Body of pancreas (tissue), 4 donors: ENCODE data around the gene GMCL1. TPM values are rescaled to one million over a fixed set of nuclear protein-coding genes. Genes with fewer than 3 reads are reported as not detected.
A peak's percentile ranks its signal among the peaks of the same experiment; 100 is the strongest.

Source experiments
- ATAC-seq: fragments of 150-250 bp; one replicate; pipeline ENCODE4 v1.9.1; 2016
- DNase-seq, 4 donors: peaks; one replicate each; pipeline ENCODE4 v3.0.0-alpha.2; 2019
- H3K27ac ChIP-seq, 4 donors: fragments of 200-600 bp; sonication (generic); 1 replicate in 3 of 4; 2 replicates in 1 of 4; pipeline versions ENCODE4 v1.5.1 to v1.6.1; 2016 to 2019; ENCODE audit warnings: mild to moderate bottlenecking in 1 of 4, mixed read lengths in 1 of 4, moderate library complexity in 1 of 4
- H3K27me3 ChIP-seq, 2 donors: fragments of 200-600 bp; sonication (generic); one replicate each; pipeline ENCODE4 v1.6.0; 2016; ENCODE audit warnings: mild to moderate bottlenecking in 1 of 2
- H3K36me3 ChIP-seq, 2 donors: fragments of 200-600 bp; sonication (generic); replicated peaks in 1 of 2; 2 replicates each; pipeline ENCODE4 v1.5.1; 2016; ENCODE audit warnings: low read depth in 2 of 2; ENCODE audit not compliant: insufficient read depth in 1 of 2
- H3K4me1 ChIP-seq: fragments of 200-600 bp; sonication (generic); one replicate; pipeline ENCODE4 v1.6.0; 2016
- H3K4me3 ChIP-seq, 2 donors: fragments of 200-600 bp; sonication (generic); 1 replicate in 1 of 2; 2 replicates in 1 of 2; pipeline ENCODE4 v1.5.1; 2016 to 2019
- H3K9me3 ChIP-seq, 3 donors: fragments of 200-600 bp; sonication (generic); 1 replicate in 2 of 3; 2 replicates in 1 of 3; pipeline ENCODE4 v1.5.1; 2016
- CTCF ChIP-seq, 7 experiments: fragments of 450-650 bp in 4 of 7; fragments of 200-600 bp in 3 of 7; sonication (generic) in 3 of 7; IDR thresholded peaks; one replicate each; pipeline ENCODE4 v1.5.1; 2016 to 2019; ENCODE audit warnings: antibody characterized with exemption in 7 of 7
- POLR2A ChIP-seq, 3 donors: fragments of 450-650 bp; IDR thresholded peaks; one replicate each; pipeline ENCODE4 v1.6.1; 2016; ENCODE audit warnings: antibody characterized with exemption in 3 of 3, mild to moderate bottlenecking in 2 of 3
- WGBS, 2 donors: methylation state at CpG; one replicate each; pipeline ENCODE4 v1.1.5; 2017; 5-methylcytosine and 5-hydroxymethylcytosine counted together
- intact Hi-C: fragments of 100-400 bp; cut with DNase I; formaldehyde crosslinking; loops from one replicate; pipeline ENCODE4 v1.15.1; 2023
- total RNA-seq, 2 donors: library from RNA; depleted of rRNA; stranded (reverse); fragments of >200 nt; gene quantifications; one replicate each; pipeline ENCODE4 v1.1.0, GENCODE V29; 2016

GMCL1 gene
- total RNA-seq: 10 to 100 TPM; 16.1 to 31.6 TPM

- 0 to 2% methylated on average over 18 to 62 of the region's 74 CpGs for WGBS, 2 donors
- peaks cover 50% of the 10 kb centered on the region for H3K4me1 ChIP-seq
- H3K36me3 ChIP-seq: no peaks in the 10 kb centered on the region
- no peaks in the 10 kb centered on the region for H3K9me3 ChIP-seq
- H3K27ac ChIP-seq: peak within 1 kb of the TSS; percentile 67 to 91 (median 88)
- H3K4me3 ChIP-seq: peak within 1 kb of the TSS; percentile 53 to 79
- DNase-seq (peak; percentile 98 to 99 (median 98)), ATAC-seq (peak; percentile 94)
- intact Hi-C loops: no loop called here
- TF ChIP-seq CTCF (IDR thresholded peaks at IDR 0.05) (peak in 3 of 7 experiments; percentile 10 to 28 (median 22)), POLR2A (IDR thresholded peaks at IDR 0.05) (peak; percentile 77 to 92 (median 90))
- no peaks in the 10 kb centered on the region for H3K27me3 ChIP-seq
These were observed at the start of gene GMCL1 for GRCh38 chr2:69829256-69830044. Gene GMCL1 (plus strand): TSS chr2:69829660. CDS start chr2:69829893, 233 bp downstream.

- no peak overlapping the region for H3K4me3 ChIP-seq
- WGBS, 2 donors: 18 to 31% methylated on average over 5 of the region's 5 CpGs
- no peak for DNase-seq
- TF ChIP-seq POLR2A (IDR thresholded peaks at IDR 0.05): no peak
- no peak for TF ChIP-seq CTCF (IDR thresholded peaks at IDR 0.05)
- intact Hi-C loops: no loop called here
- no peaks in the 10 kb centered on the region for H3K9me3 ChIP-seq
- H3K36me3 ChIP-seq: no peaks in the 10 kb centered on the region
- H3K27ac ChIP-seq: peak overlapping the region; percentile 53 to 76 (median 70)
- no peaks in the 10 kb centered on the region for H3K27me3 ChIP-seq
- ATAC-seq: peak; percentile 33
- H3K4me1 ChIP-seq: peaks cover 88% of the 10 kb centered on the region
These were observed 48.5 kb upstream of the GMCL1 start for GRCh38 chr2:69780921-69781320.

GRCh38 chr2:69781321-69782248 is 47.9 kb upstream of the GMCL1 start:
- DNase-seq: peak; percentile 66 to 84 (median 76)
- H3K27me3 ChIP-seq: no peaks in the 10 kb centered on the region
- peak overlapping the region; percentile 53 to 76 (median 70) for H3K27ac ChIP-seq
- no peaks in the 10 kb centered on the region for H3K9me3 ChIP-seq
- ATAC-seq: peak; percentile 70
- no peak overlapping the region for H3K4me3 ChIP-seq
- H3K4me1 ChIP-seq: peaks cover 90% of the 10 kb centered on the region
- no peaks in the 10 kb centered on the region for H3K36me3 ChIP-seq
- 8 to 15% methylated on average over 5 of the region's 5 CpGs for WGBS, 2 donors
- TF ChIP-seq POLR2A (IDR thresholded peaks at IDR 0.05) (no peak), CTCF (IDR thresholded peaks at IDR 0.05) (no peak)
- intact Hi-C loops: no loop called here

- TF ChIP-seq CTCF (IDR thresholded peaks at IDR 0.05): no peak
- peak in 1 of 3 donors; percentile 1 for TF ChIP-seq POLR2A (IDR thresholded peaks at IDR 0.05)
- H3K4me3 ChIP-seq: no peak overlapping the region
- intact Hi-C loops: no loop called here
- DNase-seq: no peak
- peaks cover 83% of the 10 kb centered on the region for H3K4me1 ChIP-seq
- peak; percentile 10 for ATAC-seq
- no peaks in the 10 kb centered on the region for H3K27me3 ChIP-seq
- H3K27ac ChIP-seq: peak overlapping the region in 3 of 4 donors; percentile 36 to 76 (median 69)
- H3K36me3 ChIP-seq: no peaks in the 10 kb centered on the region
- no peaks in the 10 kb centered on the region for H3K9me3 ChIP-seq
- WGBS, 2 donors: 15 to 26% methylated on average over 5 of the region's 5 CpGs
These were observed 45.2 kb upstream of the GMCL1 start for GRCh38 chr2:69784228-69784627.
